Psoas muscle (tissue), 8 donors: ENCODE data around the gene PITPNM3. TPM values are rescaled to one million over a fixed set of nuclear protein-coding genes. Genes with fewer than 3 reads are reported as not detected.
A peak's percentile ranks its signal among the peaks of the same experiment; 100 is the strongest.

Source experiments
- ATAC-seq, 4 donors: fragments of 200-7000 bp; cut with Tn5 transposase; one replicate each; pipeline ENCODE4 v1.9.1; 2020; ENCODE audit warnings: moderate library complexity in 3 of 4, mild to moderate bottlenecking in 2 of 4
- DNase-seq, 2 donors: peaks; one replicate each; pipeline ENCODE4 v3.0.0-alpha.2; 2020
- H3K27ac ChIP-seq: fragments of 200-600 bp; one replicate; pipeline ENCODE4 v1.8.0; 2022
- H3K27me3 ChIP-seq, 3 donors: fragments of 200-600 bp in 1 of 3; one replicate each; pipeline versions ENCODE4 v1.6.1 to v1.8.0; 2013 to 2022; ENCODE audit warnings: low read length in 2 of 3, mild to moderate bottlenecking in 2 of 3, moderate library complexity in 1 of 3; ENCODE audit not compliant: insufficient read depth in 3 of 3
- H3K36me3 ChIP-seq, 2 donors: fragments of 200-600 bp in 1 of 2; one replicate each; pipeline versions ENCODE4 v1.6.1 to v1.8.0; 2013 to 2022; ENCODE audit warnings: low read depth in 1 of 2, mild to moderate bottlenecking in 1 of 2, moderate library complexity in 1 of 2; ENCODE audit not compliant: insufficient read depth in 1 of 2
- H3K4me1 ChIP-seq: fragments of 200-600 bp; one replicate; pipeline ENCODE4 v1.8.0; 2022
- H3K4me3 ChIP-seq: fragments of 200-600 bp; one replicate; pipeline ENCODE4 v1.8.0; 2022; ENCODE audit warnings: mild to moderate bottlenecking
- H3K9me3 ChIP-seq: fragments of 200-600 bp; one replicate; pipeline ENCODE4 v1.8.0; 2022
- CTCF ChIP-seq: fragments of 200-600 bp; IDR thresholded peaks from one replicate; pipeline ENCODE4 v1.8.0; 2022; ENCODE audit warnings: antibody characterized with exemption
- WGBS, 3 donors: extraction: QIAGEN DNeasy Blood & Tissue Kit; methylation state at CpG; one replicate each; pipeline versions ENCODE4 v1.1.6 to v1.1.7; 2013; 5-methylcytosine and 5-hydroxymethylcytosine counted together
- intact Hi-C, 2 donors: fragments of 100-400 bp; cut with DNase I; formaldehyde crosslinking; loops; one replicate each; pipeline versions ENCODE4 v1.11.0 to v1.14.2; 2022
- polyA plus RNA-seq, 3 donors: library from polyadenylated mRNA; stranded (reverse); fragments of 200-250 nt; gene quantifications; one replicate each; pipeline ENCODE4 v1.2.3, GENCODE V29; 2013
- total RNA-seq, 4 donors: library from RNA; stranded (reverse); fragmentation: NEBNext Ultra II Directional in 2 of 4; extraction: Animal tissue kit (Norgen Biotek cat#: 25700) in 2 of 4; gene quantifications; one replicate each; pipeline versions ENCODE4 v1.2.1 to v1.2.4, GENCODE V29; 2021 to 2023
- donor health status: healthy with polysubstance abuse.
- donor health status: DM: no; HTN: no; CAD: no; lungs with moderate emphysema.
- donor health status: Bipolar disorder and iron deficiency.
- donor health status: healthy.
- donor health status: DM: yes; HTN: yes; CAD: no.
- donor health status: DM: no; HTN: no; CAD: no.
- donor health status: DM: no; HTN: no; CAD: no.
- donor health status: DM: yes; HTN: yes; CAD: no.

The PITPNM3 gene
- total and polyA plus RNA-seq, 7 donors: 0.08 to 0.65 (median 0.32) TPM

GRCh38 chr17:6413065-6413464 lies 143.3 kb downstream of the PITPNM3 start:
- 96 to 100% (median 100%) methylated on average over 1 of the region's 1 CpG for WGBS, 3 donors
- DNase-seq (no peak), ATAC-seq (peak in 2 of 4 donors; percentile 41 to 57)
- Histone ChIP-seq H3K4me1 (no peaks in the 10 kb centered on the region), H3K4me3 (no peak overlapping the region), H3K27ac (no peak overlapping the region), H3K9me3 (no peaks in the 10 kb centered on the region), H3K27me3 (peaks cover 0 to 15% (median 0%) of the 10 kb centered on the region in 3 donors), H3K36me3 (no peaks in the 10 kb centered on the region)
- intact Hi-C loops: no loop called here
- TF ChIP-seq CTCF: peak; percentile 44

GRCh38 chr17:6408735-6409134 lies 147.6 kb downstream of the PITPNM3 start:
- Histone ChIP-seq H3K36me3 (no peaks in the 10 kb centered on the region), H3K27me3 (peaks cover 0 to 24% (median 0%) of the 10 kb centered on the region in 3 donors)

GRCh38 chr17:6408276-6408675 lies 148.1 kb downstream of the PITPNM3 start:
- 18 to 27% (median 21%) methylated on average over 6 of the region's 6 CpGs for WGBS, 3 donors
- ATAC-seq (no peak), DNase-seq (no peak)
- Histone ChIP-seq H3K4me3 (no peak overlapping the region), H3K4me1 (no peaks in the 10 kb centered on the region), H3K36me3 (no peaks in the 10 kb centered on the region), H3K9me3 (no peaks in the 10 kb centered on the region), H3K27ac (no peak overlapping the region), H3K27me3 (peaks cover 0 to 24% (median 0%) of the 10 kb centered on the region in 3 donors)
- intact Hi-C loops: no loop called here
- no peak for TF ChIP-seq CTCF

More at GRCh38 chr17:6408735-6409134, 147.6 kb downstream of the PITPNM3 start:
- intact Hi-C loops: no loop called here
- no peak for ATAC-seq
- no peaks in the 10 kb centered on the region for H3K9me3 ChIP-seq
- WGBS, 3 donors: 26 to 31% (median 27%) methylated on average over 10 of the region's 10 CpGs
- no peak for DNase-seq
- H3K27ac ChIP-seq: no peak overlapping the region
- TF ChIP-seq CTCF: no peak
- H3K4me3 ChIP-seq: no peak overlapping the region
- no peaks in the 10 kb centered on the region for H3K4me1 ChIP-seq

GRCh38 chr17:6402258-6402657 lies 154.1 kb downstream of the PITPNM3 start:
- Histone ChIP-seq H3K27ac (no peak overlapping the region), H3K36me3 (no peaks in the 10 kb centered on the region), H3K4me1 (no peaks in the 10 kb centered on the region), H3K4me3 (no peak overlapping the region), H3K9me3 (no peaks in the 10 kb centered on the region), H3K27me3 (peaks cover 0 to 24% (median 0%) of the 10 kb centered on the region in 3 donors)
- intact Hi-C loops: no loop called here
- ATAC-seq: no peak
- DNase-seq: no peak
- TF ChIP-seq CTCF: no peak
- 79 to 83% (median 81%) methylated on average over 6 of the region's 6 CpGs for WGBS, 3 donors

Other genes with a start within 250 kb of the PITPNM3 start
- gene AIPL1, start 121.4 kb downstream of the PITPNM3 start, total RNA-seq: not detected
- gene AIPL1, start 121.4 kb downstream of the PITPNM3 start, polyA plus RNA-seq: not detected
- under 1 TPM in 1 of 4 donors, not detected in 3; 0.38 TPM for gene PIMREG, start 112.1 kb downstream of the PITPNM3 start, total RNA-seq
- gene PIMREG, start 112.1 kb downstream of the PITPNM3 start, polyA plus RNA-seq: under 1 TPM in 2 of 3 donors, not detected in 1; 0.18 to 0.21 TPM
- 1 to 10 TPM; 2.7 to 4.3 (median 3.0) TPM for gene KIAA0753, start 84.2 kb upstream of the PITPNM3 start, total RNA-seq
- 1 to 10 TPM; 2.4 to 4.7 (median 3.5) TPM for gene KIAA0753, start 84.2 kb upstream of the PITPNM3 start, polyA plus RNA-seq
- gene TXNDC17, start 84.5 kb upstream of the PITPNM3 start, total RNA-seq: 10 to 100 TPM; 27.5 to 41.1 (median 30.9) TPM
- 100 to 1,000 TPM in 2 of 3 donors, 10 to 100 TPM in 1; 81.1 to 159 (median 100) TPM for gene TXNDC17, start 84.5 kb upstream of the PITPNM3 start, polyA plus RNA-seq
- 10 to 100 TPM; 12.2 to 12.8 (median 12.7) TPM for gene MED31, start 95.0 kb upstream of the PITPNM3 start, total RNA-seq
- 10 to 100 TPM; 12.7 to 55.2 (median 22.0) TPM for gene MED31, start 95.0 kb upstream of the PITPNM3 start, polyA plus RNA-seq
- gene C17orf100, start 95.2 kb upstream of the PITPNM3 start, total RNA-seq: under 1 TPM; 0.34 to 0.77 (median 0.65) TPM
- gene C17orf100, start 95.2 kb upstream of the PITPNM3 start, polyA plus RNA-seq: 1 to 10 TPM in 2 of 3 donors, under 1 TPM in 1; 0.61 to 1.4 (median 1.3) TPM
- gene SLC13A5, start 156.8 kb upstream of the PITPNM3 start, total RNA-seq: under 1 TPM in 1 of 4 donors, not detected in 3; 0.17 TPM
- gene SLC13A5, start 156.8 kb upstream of the PITPNM3 start, polyA plus RNA-seq: under 1 TPM in 2 of 3 donors, not detected in 1; 0.01 to 0.03 TPM
- 10 to 100 TPM in 2 of 4 donors, 1 to 10 TPM in 2; 6.9 to 14.0 (median 9.8) TPM for gene XAF1, start 199.5 kb upstream of the PITPNM3 start, total RNA-seq
- gene XAF1, start 199.5 kb upstream of the PITPNM3 start, polyA plus RNA-seq: 1 to 10 TPM; 3.7 to 7.4 (median 7.4) TPM
- gene FBXO39, start 219.7 kb upstream of the PITPNM3 start, total RNA-seq: under 1 TPM in 2 of 4 donors, not detected in 2; 0.30 to 0.34 TPM
- under 1 TPM in 2 of 3 donors, not detected in 1; 0.01 to 0.18 TPM for gene FBXO39, start 219.7 kb upstream of the PITPNM3 start, polyA plus RNA-seq